TTC549 (cell line): ENCODE data around the gene PPP1R14C.

Source experiments
- FAIRE-seq: peaks from 2 replicates; lab custom pipeline; 2012; peaks lifted over from hg19 to GRCh38; lab: Jason Lieb, UNC

Gene PPP1R14C

DNA sequence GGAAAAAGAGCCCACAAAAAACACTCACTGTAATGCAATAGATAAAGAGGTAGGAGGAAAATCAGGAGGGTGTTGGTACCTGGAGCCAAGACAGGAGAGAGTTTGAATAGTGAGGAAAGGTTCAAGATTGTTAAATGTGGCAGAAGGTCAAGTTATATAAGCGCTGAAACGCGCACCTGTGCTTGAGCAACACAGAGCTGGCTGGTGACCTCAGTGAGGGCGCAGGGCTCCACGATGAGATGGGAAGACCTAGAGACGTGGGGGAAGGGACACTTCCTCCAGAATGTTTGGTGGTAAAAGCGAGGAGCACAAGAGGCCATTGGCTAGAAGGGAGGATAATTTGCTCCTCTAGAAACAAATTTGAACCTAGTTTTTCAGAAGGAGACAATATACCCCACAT is 4.2 kb upstream of the PPP1R14C start:
- FAIRE-seq, result no peak

- no peak for FAIRE-seq
Observed at GRCh38 chr6:150139533-150139932, 3.3 kb upstream of the PPP1R14C start.

DNA sequence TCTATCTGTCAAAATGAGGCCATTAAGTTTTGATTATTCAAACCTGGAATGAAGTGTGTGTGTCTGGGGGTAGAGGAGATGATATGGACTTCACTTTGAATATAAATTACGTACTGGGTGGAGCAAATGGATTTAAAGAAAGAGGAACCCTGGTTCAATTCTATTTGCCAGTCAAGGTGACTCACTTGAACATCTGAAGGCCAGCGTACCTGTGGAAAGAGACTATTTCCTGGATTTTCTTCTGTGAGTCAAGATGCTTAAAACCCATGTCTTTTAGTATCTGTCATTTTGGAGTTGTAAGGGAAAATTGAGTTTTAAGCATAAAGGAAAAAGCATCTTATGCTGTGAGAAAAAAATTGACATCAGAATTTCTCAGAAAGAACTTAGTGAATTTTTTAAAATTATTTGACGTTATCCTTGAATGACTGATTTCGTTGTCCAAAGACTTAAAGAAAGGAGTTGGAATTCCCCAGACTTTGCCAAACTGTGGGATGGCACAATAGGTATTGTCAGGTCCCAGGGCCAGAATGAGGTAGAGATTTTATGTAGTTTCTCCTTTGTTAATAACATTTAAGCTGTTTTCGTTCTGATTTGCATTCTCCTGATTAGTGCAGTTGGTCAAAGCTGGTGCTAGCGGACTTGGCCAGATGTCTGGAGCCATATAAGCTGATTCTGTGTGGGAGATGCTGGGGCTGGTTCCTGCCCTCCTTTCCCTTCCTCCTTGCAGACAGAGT is 2.4 kb upstream of the PPP1R14C start:
- FAIRE-seq, result no peak

- FAIRE-seq, result no peak
Observed at GRCh38 chr6:150142097-150142669, 661 bp upstream of the PPP1R14C start.

DNA sequence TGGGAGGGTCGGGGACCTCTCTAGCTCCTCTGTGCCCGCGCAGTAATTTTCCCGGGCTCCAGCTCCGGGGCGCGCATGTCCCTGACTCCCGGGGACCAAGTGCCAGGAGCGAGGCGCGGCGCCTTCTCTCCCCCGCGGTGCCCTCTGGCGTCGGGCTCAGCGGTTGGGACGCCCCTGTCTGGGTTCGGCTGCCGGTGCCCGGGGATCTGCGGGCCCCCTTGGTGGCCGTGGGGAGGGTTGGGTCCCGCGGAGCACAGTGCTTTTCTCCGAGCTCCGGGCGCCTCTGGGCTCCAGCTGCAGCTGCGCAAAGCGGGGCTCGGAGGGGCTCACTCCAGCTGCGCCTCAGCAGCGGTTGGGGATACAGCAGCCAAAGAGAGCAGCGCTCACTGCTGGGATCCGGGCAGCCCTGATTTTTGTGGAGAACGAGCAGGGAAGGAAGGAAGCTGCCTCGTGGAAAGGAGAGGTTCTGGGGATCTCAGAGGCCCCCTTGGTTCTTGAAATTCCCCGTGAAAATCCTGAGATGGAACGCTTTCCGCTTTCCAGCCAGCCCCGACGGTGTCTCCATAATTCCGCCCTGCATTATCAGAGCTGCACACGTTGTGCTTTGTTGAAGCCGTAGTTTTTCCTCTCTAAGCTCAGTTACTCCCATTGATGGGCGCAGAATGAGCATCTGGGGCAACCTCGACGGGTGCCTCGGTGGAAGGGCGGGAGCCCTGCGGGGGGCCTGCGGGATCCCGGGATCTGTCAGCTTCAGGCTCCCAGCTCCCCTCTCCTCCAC is 861 bp downstream of the PPP1R14C start:
- no peak for FAIRE-seq

- FAIRE-seq, result no peak
Observed at GRCh38 chr6:150144294-150144868, 1.5 kb downstream of the PPP1R14C start.

- no peak for FAIRE-seq
Observed at GRCh38 chr6:150145427-150145826, 2.6 kb downstream of the PPP1R14C start.

DNA sequence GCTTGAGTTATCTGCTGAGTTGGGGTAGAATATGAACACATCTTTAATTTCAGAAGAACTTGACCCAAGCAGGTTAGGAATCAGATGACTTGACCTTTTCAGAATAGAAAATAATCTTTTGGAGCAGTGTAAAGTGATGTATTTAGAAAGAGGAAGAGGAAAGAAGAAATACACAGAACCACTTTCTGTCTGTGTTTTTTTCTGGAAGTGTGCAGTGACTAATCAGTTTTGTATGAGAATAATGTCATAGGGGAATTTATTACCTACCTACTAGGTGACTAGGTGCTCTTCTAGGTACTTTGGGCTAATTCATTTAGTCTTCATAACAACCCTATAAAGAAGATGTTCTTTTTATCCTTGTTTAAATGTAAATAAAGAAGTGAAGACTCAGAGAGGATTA is 3.0 kb downstream of the PPP1R14C start:
- FAIRE-seq, result no peak

DNA sequence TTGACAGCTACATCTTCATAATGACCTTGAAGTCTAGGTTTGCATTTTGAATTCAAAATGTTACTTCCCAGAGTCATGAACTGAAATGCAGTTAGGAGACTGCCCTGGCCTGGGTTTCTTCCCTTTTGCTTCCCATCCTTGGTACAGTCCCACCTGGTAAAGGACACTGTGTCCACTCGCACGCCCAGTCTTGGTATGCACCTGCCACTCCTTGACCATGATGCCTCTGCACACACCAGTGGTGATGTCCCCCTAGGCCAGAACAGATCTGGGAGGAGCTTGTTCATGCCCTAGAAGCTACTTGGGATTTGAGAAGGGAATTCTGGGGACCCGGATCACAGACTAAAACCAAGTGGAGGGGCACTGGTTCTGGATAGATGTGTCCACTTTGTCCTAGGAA is 3.6 kb downstream of the PPP1R14C start:
- no peak for FAIRE-seq

- FAIRE-seq, result no peak
Observed at GRCh38 chr6:150149146-150149545, 6.3 kb downstream of the PPP1R14C start.

DNA sequence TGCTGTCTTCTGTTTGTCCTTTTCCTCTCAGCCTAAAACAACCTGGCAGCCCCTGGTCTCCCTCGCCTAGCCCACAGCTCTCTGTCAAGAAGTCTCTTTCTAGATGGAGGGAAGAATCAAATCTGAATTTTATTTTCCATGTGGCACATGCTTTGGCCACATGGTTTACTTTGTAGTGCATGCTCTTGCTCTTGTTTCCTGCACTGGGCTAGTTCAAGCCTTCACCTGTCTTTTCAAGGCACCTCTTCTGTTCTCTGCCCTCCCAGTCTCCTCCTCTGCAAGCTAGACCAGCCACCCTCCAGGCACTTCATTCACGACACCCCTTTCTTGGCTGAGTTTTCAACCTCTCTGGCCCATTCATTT is 7.6 kb downstream of the PPP1R14C start:
- FAIRE-seq, result no peak

DNA sequence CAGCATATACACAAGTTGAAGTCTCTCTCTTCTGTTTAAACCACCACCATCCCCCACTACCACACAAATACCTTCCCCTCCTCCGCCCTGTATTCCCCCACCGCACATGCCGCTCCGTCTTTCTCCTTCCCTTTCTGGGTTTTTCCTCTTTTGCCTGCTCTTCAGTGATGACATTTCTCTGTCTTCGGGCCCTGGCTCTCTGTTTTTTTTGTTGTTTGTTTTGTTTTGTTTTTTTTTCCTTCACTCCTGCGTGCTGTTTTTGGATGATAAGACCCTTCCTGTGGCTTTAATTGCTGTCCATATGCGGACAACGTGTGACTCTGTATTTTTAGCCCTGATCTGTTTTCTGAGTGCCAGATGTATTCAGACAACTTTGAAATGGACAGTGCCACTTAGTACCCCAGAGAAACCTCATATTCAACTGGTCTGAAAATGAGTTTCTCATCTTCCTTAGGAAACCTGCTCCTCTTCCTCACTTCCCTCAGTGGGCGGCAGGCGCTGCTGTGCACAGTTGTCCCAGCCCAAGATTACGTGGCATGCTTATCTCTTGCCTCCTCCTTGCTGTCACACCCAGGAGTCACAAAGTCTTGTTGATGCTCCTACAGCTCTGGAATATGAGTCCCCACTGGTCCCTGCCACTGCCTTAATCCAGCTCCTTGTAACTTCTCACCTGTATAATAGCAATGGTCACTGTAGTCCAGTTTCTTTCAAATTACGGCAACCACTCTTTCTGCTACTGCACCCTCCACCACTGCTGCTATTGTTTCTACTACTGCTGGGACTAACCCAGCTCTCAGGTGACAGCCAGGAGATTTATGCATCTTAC is 8.2 kb downstream of the PPP1R14C start:
- no peak for FAIRE-seq

- FAIRE-seq, result no peak
Observed at GRCh38 chr6:150152891-150153876, 10.3 kb downstream of the PPP1R14C start.

GRCh38 chr6:150153905-150154492 is 11.2 kb downstream of the PPP1R14C start:
- no peak for FAIRE-seq

DNA sequence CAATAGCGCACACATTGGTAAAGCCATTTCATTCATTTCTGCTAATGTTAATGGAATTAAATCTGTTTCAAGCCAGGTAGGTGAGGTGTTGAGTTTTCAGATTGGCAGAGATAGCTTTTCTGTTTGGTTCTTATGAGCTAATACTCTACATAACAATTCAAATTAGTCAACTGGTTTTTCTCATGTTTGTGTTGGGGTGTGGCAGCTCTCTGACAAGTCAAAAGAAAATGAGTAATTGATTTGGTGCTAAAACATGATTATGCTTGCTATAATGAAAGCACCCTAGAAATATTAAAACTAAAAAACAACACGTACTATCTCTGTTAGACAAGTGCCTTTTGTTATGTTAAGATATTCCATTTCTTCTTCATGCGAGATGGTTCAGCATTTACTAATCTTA is 13.6 kb downstream of the PPP1R14C start:
- no peak for FAIRE-seq

- FAIRE-seq, result no peak
Observed at GRCh38 chr6:150157081-150157480, 14.2 kb downstream of the PPP1R14C start.

DNA sequence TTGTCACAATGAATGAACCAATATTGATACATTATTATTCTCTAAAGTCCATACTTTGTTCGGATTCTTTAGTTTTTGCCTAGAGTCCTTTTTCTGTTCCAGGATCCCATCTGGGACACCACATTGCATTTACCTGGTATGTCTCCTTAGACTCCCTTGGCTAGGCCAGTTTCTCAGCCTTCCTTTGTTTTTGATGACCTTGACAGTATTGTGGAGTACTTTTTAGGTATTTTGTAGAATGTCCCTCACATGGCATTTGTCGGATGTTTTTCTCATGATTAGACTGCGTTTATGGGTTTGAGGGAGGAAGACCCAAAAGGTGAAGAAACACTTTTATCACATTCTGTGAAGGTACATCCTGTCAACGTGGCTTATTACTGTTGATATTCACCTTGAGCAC is 16.9 kb downstream of the PPP1R14C start:
- FAIRE-seq, result no peak

- FAIRE-seq, result no peak
Observed at GRCh38 chr6:150163970-150164369, 21.1 kb downstream of the PPP1R14C start.

GRCh38 chr6:150165020-150165702 is 22.3 kb downstream of the PPP1R14C start:
- no peak for FAIRE-seq

- FAIRE-seq, result no peak
Observed at GRCh38 chr6:150167479-150167873, 24.6 kb downstream of the PPP1R14C start.
